ENCODE data around the gene JADE1. TPM values are rescaled to one million over a fixed set of nuclear protein-coding genes. Genes with fewer than 3 reads are reported as not detected.

Gene JADE1
- total RNA-seq, 2 experiments from 2014 or later, result 30.5 to 31.6 TPM

DNA sequence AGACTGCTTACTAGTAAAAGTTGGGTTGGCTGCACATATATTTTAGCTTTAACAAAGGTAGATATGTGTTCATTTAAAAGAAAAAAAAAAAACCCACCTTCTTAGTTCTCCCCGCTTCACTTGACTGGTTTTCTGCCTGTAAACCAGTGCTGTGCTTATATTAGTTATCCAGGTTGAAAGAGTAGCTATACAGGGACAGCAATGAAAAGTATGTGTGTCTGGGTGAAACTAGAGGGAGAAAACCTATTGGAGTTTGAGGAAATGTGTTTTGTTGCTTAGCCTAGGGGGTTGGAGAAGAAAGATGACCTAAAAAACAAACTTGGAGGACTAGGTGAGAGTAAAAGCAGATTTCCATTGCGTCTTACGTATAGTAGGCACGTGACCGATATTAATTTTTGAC is 4.5 kb downstream of the JADE1 start:
- H3K27me3 Mint-ChIP-seq, result no peaks in the 10 kb centered on the region
- CTCF ChIA-PET, result interaction anchor here (1.0 to 4.8 kb wide), 5 partner anchors 10 to 49 kb away, joined by 3 to 26 read pairs (median 4); no protein-coding TSS in a partner anchor
- TF ChIP-seq, protein P1, sequence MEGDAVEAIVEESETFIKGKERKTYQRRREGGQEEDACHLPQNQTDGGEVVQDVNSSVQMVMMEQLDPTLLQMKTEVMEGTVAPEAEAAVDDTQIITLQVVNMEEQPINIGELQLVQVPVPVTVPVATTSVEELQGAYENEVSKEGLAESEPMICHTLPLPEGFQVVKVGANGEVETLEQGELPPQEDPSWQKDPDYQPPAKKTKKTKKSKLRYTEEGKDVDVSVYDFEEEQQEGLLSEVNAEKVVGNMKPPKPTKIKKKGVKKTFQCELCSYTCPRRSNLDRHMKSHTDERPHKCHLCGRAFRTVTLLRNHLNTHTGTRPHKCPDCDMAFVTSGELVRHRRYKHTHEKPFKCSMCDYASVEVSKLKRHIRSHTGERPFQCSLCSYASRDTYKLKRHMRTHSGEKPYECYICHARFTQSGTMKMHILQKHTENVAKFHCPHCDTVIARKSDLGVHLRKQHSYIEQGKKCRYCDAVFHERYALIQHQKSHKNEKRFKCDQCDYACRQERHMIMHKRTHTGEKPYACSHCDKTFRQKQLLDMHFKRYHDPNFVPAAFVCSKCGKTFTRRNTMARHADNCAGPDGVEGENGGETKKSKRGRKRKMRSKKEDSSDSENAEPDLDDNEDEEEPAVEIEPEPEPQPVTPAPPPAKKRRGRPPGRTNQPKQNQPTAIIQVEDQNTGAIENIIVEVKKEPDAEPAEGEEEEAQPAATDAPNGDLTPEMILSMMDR (IDR thresholded peaks at IDR 0.05), result no peak
- intact Hi-C loops (cut with micrococcal nuclease), result loop anchor here (5.0 to 10.0 kb wide), 3 partner anchors 48 to 527 kb away; partner anchors contain the start of genes C4orf33, PGRMC2 and SCLT1
- peaks cover 45% of the 10 kb centered on the region for H3K4me1 Mint-ChIP-seq (ENCODE audit: low read depth)
- H3K4me3 Mint-ChIP-seq, result no peak overlapping the region
- DNase-seq, result no peak
- H3K9me3 Mint-ChIP-seq, result no peaks in the 10 kb centered on the region
- POLR2A ChIA-PET, result interaction anchor here (1.2 to 1.5 kb wide), 2 partner anchors 17 to 42 kb away, joined by 4 to 5 read pairs; no protein-coding TSS in a partner anchor
- peaks cover 26% of the 10 kb centered on the region for H3K36me3 Mint-ChIP-seq (ENCODE audit: low read depth)
- ATAC-seq, result no peak
- peak overlapping the region; percentile 37 for H3K27ac Mint-ChIP-seq

DNA sequence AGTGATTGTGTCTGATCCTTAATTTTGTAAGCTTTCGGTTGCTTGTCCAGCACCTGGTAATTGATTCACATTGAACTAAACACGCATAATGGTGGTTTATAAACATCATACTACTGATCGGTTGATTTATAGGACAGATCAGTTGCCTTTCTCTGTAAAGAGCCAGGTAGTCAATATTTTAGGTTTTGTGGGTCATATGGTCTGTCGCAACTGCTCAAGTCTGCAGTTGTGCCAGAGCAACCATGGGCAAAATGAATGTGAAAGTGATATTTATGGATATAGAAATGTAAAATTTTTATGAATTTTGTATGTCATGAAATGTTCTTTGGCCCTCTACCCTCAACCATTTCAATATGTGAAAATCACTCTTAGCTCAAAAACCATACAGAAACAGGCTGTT is 8.9 kb downstream of the JADE1 start:
- no peak for ATAC-seq
- ChIA-PET CTCF (interaction anchor here (1.3 to 1.6 kb wide), 2 partner anchors 44 to 45 kb away, joined by 4 to 5 read pairs; no protein-coding TSS in a partner anchor), POLR2A (interaction anchor here (0.7 to 1.8 kb wide), 2 partner anchors 9 to 275 kb away, joined by 3 to 7 read pairs; partner anchors contain the start of genes JADE1 and SCLT1)
- H3K27ac Mint-ChIP-seq, result peak overlapping the region; percentile 31
- no peaks in the 10 kb centered on the region for H3K27me3 Mint-ChIP-seq
- intact Hi-C loops (cut with micrococcal nuclease), result loop anchor here (10.0 kb wide), 1 partner anchor 276 kb away; the partner anchor contains the start of genes C4orf33 and SCLT1
- TF ChIP-seq, protein P1 (IDR thresholded peaks at IDR 0.05), result no peak
- H3K36me3 Mint-ChIP-seq (ENCODE audit: low read depth), result peaks cover 29% of the 10 kb centered on the region
- H3K9me3 Mint-ChIP-seq, result no peaks in the 10 kb centered on the region
- DNase-seq, result no peak
- peaks cover 68% of the 10 kb centered on the region for H3K4me1 Mint-ChIP-seq (ENCODE audit: low read depth)
- no peak overlapping the region for H3K4me3 Mint-ChIP-seq

DNA sequence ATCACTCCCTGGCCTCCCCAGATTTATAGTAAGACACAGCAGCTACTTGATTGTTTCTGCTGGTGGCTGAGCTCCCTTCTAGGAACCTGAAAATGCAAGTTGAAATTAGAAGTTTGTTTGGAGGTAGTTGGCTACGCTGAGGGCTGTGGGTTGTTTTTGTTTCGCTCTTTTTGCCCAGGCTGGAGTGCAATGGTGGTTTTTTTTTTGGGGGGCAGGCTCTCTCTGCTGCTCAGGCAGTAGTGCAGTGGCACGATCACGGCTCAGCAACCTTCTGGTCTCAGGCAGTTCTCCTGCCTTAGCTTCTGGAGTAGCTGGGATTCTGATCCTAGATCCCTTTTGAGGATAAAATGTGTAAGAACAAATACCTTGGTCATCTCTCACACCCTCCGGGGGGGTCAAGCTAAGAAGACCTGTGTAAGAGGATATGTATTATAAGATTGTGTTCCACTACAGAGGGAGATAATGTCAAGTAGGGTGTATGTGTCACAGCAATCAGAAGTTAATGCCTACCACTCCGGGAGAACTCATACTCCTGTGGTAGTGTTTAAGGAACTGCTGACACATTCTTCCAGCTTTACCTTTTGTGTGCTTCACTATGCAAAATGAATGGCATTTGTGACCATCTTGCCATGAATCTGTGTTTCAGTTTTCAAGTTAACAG is 9.7 kb downstream of the JADE1 start:
- no peaks in the 10 kb centered on the region for H3K9me3 Mint-ChIP-seq
- ChIA-PET POLR2A (interaction anchor here (0.7 to 1.8 kb wide), 2 partner anchors 10 to 275 kb away, joined by 3 to 7 read pairs; partner anchors contain the start of genes JADE1 and SCLT1), CTCF (interaction anchor here (1.0 to 1.6 kb wide), 3 partner anchors 43 to 244 kb away, joined by 3 to 5 read pairs (median 4); no protein-coding TSS in a partner anchor)
- TF ChIP-seq, protein P1 (IDR thresholded peaks at IDR 0.05), result no peak
- intact Hi-C loops (cut with micrococcal nuclease), result loop anchor here (10.0 kb wide), 1 partner anchor 276 kb away; the partner anchor contains the start of genes C4orf33 and SCLT1
- peaks cover 30% of the 10 kb centered on the region for H3K36me3 Mint-ChIP-seq (ENCODE audit: low read depth)
- no peaks in the 10 kb centered on the region for H3K27me3 Mint-ChIP-seq
- H3K4me1 Mint-ChIP-seq (ENCODE audit: low read depth), result peaks cover 67% of the 10 kb centered on the region
- DNase-seq (no peak), ATAC-seq (peak; percentile 38)
- peak overlapping the region; percentile 31 for H3K27ac Mint-ChIP-seq
- no peak overlapping the region for H3K4me3 Mint-ChIP-seq

DNA sequence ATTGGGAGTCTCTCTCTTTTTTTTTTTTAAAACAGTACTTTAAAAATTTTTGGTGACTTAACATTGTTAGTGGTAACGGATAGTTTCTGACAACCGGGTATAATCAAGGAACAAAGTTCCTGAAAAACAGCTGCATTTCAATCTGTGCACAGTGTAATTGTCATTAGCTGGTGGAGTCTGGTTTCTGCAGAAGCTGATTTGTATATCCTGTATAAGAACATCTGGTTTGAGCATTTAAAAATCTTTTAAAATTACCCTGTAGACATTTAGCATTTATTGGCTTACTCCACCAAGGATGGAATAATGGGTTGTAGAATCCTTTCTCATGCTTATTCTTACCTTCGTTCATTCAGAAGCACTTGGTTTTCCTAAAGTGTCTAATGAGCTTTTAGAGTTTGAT is 11.2 kb downstream of the JADE1 start:
- Mint-ChIP-seq H3K36me3 (ENCODE audit: low read depth) (peaks cover 28% of the 10 kb centered on the region), H3K27me3 (no peaks in the 10 kb centered on the region), H3K9me3 (no peaks in the 10 kb centered on the region), H3K4me1 (ENCODE audit: low read depth) (peaks cover 73% of the 10 kb centered on the region), H3K27ac (no peak overlapping the region), H3K4me3 (no peak overlapping the region)
- CTCF ChIA-PET, result interaction anchor here (0.9 to 1.4 kb wide), 2 partner anchors 8 to 120 kb away, joined by 3 to 5 read pairs; no protein-coding TSS in a partner anchor
- POLR2A ChIA-PET, result interaction anchor here (1.6 kb wide), 1 partner anchor 8 kb away, joined by 15 read pairs; no protein-coding TSS in a partner anchor
- no peak for DNase-seq
- intact Hi-C loops (cut with micrococcal nuclease), result no loop called here
- no peak for ATAC-seq
- TF ChIP-seq, protein P1 (IDR thresholded peaks at IDR 0.05), result no peak

Measured in activated CD8-positive, alpha-beta T cell treated with anti-CD3 and anti-CD28 coated beads for 36 hours (primary cell).